Fibroblast of lung (primary cell): Measurements from ENCODE around the gene KPNA6. TPM values are rescaled to one million over a fixed set of nuclear protein-coding genes. Genes with fewer than 3 reads are reported as not detected.

ENCODE experiments used
- polyA plus RNA-seq, 2 donors: library from polyadenylated mRNA; depleted of rRNA in 1 of 2; stranded (reverse) in 1 of 2; unstranded in 1 of 2; fragments of >200 nt; gene quantifications; 2 replicates each; pipeline ENCODE4 v1.2.1, GENCODE V29; 2011 to 2012; ENCODE audit warnings: missing spikeins in 1 of 2
- total RNA-seq: library from RNA; depleted of rRNA; stranded (reverse); fragments of >200 nt; gene quantifications from 2 replicates; pipeline ENCODE4 v1.2.1, GENCODE V29; 2014

The KPNA6 gene
- total and polyA plus RNA-seq, 2 donors (not counting 1 experiment from before 2014, with no cell fraction given): 40.1 to 48.5 TPM

Other genes with a start within 250 kb of the KPNA6 start
- 268 and 366 TPM in 2 replicates for gene PTP4A2, start 169.7 kb upstream of the KPNA6 start, total RNA-seq
- 398 and 429 TPM in 2 replicates for gene PTP4A2, start 169.7 kb upstream of the KPNA6 start, polyA plus RNA-seq
- gene KHDRBS1, start 94.2 kb upstream of the KPNA6 start, total RNA-seq: 42.1 and 56.0 TPM in 2 replicates
- gene KHDRBS1, start 94.2 kb upstream of the KPNA6 start, polyA plus RNA-seq: 73.0 and 84.8 TPM in 2 replicates
- 4.4 and 7.9 TPM in 2 replicates for gene TMEM39B, start 35.1 kb upstream of the KPNA6 start, total RNA-seq
- gene TMEM39B, start 35.1 kb upstream of the KPNA6 start, polyA plus RNA-seq: 11.1 and 15.0 TPM in 2 replicates
- 94.0 and 118 TPM in 2 replicates for gene TXLNA, start 71.6 kb downstream of the KPNA6 start, total RNA-seq
- gene TXLNA, start 71.6 kb downstream of the KPNA6 start, polyA plus RNA-seq: 56.5 and 64.0 TPM in 2 replicates
- gene CCDC28B, start 92.5 kb downstream of the KPNA6 start, total RNA-seq: 7.4 and 12.4 TPM in 2 replicates
- 9.4 and 10.1 TPM in 2 replicates for gene CCDC28B, start 92.5 kb downstream of the KPNA6 start, polyA plus RNA-seq
- gene IQCC, start 97.6 kb downstream of the KPNA6 start, total RNA-seq: 1.3 and 2.3 TPM in 2 replicates
- 2.0 and 2.6 TPM in 2 replicates for gene IQCC, start 97.6 kb downstream of the KPNA6 start, polyA plus RNA-seq
- not detected in 2 replicates for gene DCDC2B, start 101.0 kb downstream of the KPNA6 start, total RNA-seq
- not detected in 2 replicates for gene DCDC2B, start 101.0 kb downstream of the KPNA6 start, polyA plus RNA-seq
- gene TMEM234, start 114.3 kb downstream of the KPNA6 start, total RNA-seq: 12.1 and 17.5 TPM in 2 replicates
- 15.8 TPM in 2 replicates for gene TMEM234, start 114.3 kb downstream of the KPNA6 start, polyA plus RNA-seq
- 246 and 277 TPM in 2 replicates for gene EIF3I, start 114.4 kb downstream of the KPNA6 start, total RNA-seq
- gene EIF3I, start 114.4 kb downstream of the KPNA6 start, polyA plus RNA-seq: 492 and 721 TPM in 2 replicates
- 2.1 and 3.1 TPM in 2 replicates for gene FAM167B, start 139.2 kb downstream of the KPNA6 start, total RNA-seq
- 1.0 and 1.3 TPM in 2 replicates for gene FAM167B, start 139.2 kb downstream of the KPNA6 start, polyA plus RNA-seq
- not detected in 2 replicates for gene LCK, start 143.2 kb downstream of the KPNA6 start, total RNA-seq
- not detected in 2 replicates for gene LCK, start 143.2 kb downstream of the KPNA6 start, polyA plus RNA-seq
- gene HDAC1, start 184.0 kb downstream of the KPNA6 start, total RNA-seq: 86.3 and 100 TPM in 2 replicates
- 143 and 159 TPM in 2 replicates for gene HDAC1, start 184.0 kb downstream of the KPNA6 start, polyA plus RNA-seq
- 11.7 and 33.1 TPM in 2 replicates for gene MARCKSL1, start 228.2 kb downstream of the KPNA6 start, total RNA-seq
- gene MARCKSL1, start 228.2 kb downstream of the KPNA6 start, polyA plus RNA-seq: 79.1 and 107 TPM in 2 replicates